Astrocyte of the spinal cord (primary cell): ENCODE measurements around the gene AFF4.
"Not testable (repeated sequence)": the region's sequence is repeated elsewhere in the genome, so short reads cannot be mapped to it uniquely, and the experiment has no call there.

Source experiments
- DNase-seq: peaks from one replicate; pipeline ENCODE4 v3.0.0; 2011; ENCODE audit warnings: low read depth, low spot score
- H3K4me3 ChIP-seq: 2 replicates; pipeline ENCODE4 v1.5.1; 2011; ENCODE audit warnings: low read depth, mild to moderate bottlenecking, low read length, moderate library complexity
- in situ Hi-C: cut with HindIII; loops from 2 replicates; pipeline ENCODE4 v1.10.0; 2017; ENCODE audit warnings: low sequenced_read_pairs
- TF ChIP-seq, protein P1 (sequence below): IDR thresholded peaks from 2 replicates; pipeline ENCODE4 v1.5.1; 2012; ENCODE audit warnings: low read depth, mild to moderate bottlenecking, low read length, inconsistent platforms

AFF4 gene, protein sequence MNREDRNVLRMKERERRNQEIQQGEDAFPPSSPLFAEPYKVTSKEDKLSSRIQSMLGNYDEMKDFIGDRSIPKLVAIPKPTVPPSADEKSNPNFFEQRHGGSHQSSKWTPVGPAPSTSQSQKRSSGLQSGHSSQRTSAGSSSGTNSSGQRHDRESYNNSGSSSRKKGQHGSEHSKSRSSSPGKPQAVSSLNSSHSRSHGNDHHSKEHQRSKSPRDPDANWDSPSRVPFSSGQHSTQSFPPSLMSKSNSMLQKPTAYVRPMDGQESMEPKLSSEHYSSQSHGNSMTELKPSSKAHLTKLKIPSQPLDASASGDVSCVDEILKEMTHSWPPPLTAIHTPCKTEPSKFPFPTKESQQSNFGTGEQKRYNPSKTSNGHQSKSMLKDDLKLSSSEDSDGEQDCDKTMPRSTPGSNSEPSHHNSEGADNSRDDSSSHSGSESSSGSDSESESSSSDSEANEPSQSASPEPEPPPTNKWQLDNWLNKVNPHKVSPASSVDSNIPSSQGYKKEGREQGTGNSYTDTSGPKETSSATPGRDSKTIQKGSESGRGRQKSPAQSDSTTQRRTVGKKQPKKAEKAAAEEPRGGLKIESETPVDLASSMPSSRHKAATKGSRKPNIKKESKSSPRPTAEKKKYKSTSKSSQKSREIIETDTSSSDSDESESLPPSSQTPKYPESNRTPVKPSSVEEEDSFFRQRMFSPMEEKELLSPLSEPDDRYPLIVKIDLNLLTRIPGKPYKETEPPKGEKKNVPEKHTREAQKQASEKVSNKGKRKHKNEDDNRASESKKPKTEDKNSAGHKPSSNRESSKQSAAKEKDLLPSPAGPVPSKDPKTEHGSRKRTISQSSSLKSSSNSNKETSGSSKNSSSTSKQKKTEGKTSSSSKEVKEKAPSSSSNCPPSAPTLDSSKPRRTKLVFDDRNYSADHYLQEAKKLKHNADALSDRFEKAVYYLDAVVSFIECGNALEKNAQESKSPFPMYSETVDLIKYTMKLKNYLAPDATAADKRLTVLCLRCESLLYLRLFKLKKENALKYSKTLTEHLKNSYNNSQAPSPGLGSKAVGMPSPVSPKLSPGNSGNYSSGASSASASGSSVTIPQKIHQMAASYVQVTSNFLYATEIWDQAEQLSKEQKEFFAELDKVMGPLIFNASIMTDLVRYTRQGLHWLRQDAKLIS

DNA sequence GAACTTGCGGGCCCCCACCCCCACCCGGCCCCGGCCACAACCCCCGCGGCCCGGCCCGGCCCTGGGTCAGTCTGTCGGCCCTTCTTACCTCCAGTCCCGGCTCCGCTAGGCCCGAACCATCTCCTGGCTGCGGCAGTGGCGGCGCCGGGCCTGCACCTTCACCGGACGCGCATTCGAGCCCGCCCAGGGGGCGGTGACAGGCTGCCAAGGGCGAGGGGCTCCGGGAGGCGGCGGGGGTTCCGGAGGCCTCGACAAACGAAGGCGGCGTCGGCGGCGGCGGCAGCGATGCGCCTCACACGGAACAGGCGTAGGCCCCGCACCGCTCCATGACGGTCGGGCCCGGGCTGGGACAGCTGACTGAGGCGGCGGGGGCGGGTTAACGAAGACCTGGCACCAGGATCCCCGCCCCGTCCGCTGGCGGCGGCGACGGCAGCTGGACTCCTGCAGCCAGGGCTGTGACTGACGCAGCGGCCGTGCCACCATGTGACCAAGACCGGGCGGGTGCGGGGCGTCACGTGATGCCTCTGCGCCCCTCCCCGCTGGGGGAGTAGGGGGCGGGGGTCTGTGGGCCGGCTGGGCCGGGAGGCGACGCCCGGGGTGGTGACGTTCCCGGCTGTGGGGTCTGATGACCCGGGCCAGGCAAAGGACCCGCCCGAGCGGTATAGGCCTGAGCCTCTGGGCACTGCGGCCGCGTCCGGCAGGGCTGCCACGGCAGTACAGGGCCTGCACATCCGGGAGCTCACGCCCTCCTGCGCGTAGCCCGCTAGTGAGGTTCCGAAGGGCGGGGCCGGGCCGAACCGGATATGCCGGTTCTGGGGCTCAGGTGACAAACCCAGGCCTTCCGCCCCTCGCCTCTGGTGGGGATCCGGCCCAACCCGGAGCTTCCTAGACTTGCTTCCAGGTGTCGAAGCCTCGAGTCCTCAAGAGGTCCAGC lies at the start of gene AFF4:
Gene AFF4 (minus strand): TSS at position 464 of the 934 bp plus-strand sequence. CDS start 26,445 bp downstream, outside the sequence.
- DNase-seq: peak; percentile 97
- H3K4me3 ChIP-seq: peak within 1 kb of the TSS; percentile 94
- in situ Hi-C loops: no loop called here
- TF ChIP-seq, protein P1, sequence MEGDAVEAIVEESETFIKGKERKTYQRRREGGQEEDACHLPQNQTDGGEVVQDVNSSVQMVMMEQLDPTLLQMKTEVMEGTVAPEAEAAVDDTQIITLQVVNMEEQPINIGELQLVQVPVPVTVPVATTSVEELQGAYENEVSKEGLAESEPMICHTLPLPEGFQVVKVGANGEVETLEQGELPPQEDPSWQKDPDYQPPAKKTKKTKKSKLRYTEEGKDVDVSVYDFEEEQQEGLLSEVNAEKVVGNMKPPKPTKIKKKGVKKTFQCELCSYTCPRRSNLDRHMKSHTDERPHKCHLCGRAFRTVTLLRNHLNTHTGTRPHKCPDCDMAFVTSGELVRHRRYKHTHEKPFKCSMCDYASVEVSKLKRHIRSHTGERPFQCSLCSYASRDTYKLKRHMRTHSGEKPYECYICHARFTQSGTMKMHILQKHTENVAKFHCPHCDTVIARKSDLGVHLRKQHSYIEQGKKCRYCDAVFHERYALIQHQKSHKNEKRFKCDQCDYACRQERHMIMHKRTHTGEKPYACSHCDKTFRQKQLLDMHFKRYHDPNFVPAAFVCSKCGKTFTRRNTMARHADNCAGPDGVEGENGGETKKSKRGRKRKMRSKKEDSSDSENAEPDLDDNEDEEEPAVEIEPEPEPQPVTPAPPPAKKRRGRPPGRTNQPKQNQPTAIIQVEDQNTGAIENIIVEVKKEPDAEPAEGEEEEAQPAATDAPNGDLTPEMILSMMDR: no peak

DNA sequence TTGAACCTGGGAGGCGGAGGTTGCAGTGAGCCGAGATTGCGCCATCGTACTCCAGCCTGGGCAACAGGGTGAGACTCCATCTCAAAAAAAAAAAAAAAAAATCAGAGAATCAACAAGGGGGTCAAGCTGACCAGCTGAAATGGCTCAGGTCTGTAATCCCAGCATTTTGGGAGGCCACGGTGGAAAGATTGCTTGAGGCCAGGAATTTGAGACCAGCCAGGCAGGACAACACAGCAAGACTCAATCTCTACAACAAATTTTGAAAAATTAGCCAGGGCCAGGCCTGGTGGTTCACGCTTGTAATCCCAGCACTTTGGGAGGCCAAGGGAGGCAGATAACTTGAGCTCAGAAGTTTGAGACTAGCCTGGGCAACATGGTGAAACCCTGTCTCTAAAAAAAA lies 45.0 kb upstream of the AFF4 start:
- H3K4me3 ChIP-seq, in situ Hi-C loops, DNase-seq: not testable (repeated sequence)

DNA sequence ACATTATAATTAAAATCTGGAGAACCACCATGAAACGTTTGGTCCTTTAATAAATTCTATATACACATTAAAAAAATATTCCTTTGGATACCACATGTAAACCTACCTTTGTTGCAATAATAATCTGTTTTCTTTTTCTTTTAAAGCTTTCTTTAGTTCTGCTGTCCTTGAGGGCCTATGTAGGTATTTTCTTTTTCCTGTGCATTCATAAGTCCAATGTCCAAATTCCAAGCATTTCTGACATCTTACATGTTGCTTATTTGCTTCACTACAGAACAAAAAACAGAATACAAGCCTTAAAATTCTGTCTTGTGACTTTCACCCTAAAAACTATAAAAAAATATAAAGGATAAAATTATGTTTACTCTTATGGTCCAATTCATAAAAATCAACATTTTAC lies 43.2 kb upstream of the AFF4 start:
- TF ChIP-seq, protein P1: no peak
- in situ Hi-C loops: no loop called here
- H3K4me3 ChIP-seq: no peak overlapping the region
- DNase-seq: peak; percentile 16

DNA sequence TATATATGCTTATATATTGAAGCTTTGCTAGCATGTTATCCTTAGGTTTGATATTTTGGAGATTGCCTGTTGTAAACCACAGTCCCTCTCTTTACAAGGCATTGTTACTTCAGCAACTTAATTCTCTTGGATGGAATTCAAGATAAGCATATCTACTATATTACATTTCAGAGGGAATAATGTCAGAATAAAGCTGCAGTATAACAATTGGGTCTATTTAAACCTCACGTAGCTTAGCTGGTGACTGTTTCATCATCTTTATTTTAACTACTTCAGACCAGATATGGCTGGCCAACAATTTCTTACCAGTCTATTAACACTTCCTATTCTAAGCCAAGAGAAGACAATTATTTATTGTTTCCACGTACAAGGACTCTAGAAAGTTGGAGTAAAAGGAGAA lies 35.8 kb upstream of the AFF4 start:
- H3K4me3 ChIP-seq: no peak overlapping the region
- in situ Hi-C loops: no loop called here
- TF ChIP-seq, protein P1: no peak
- DNase-seq: no peak

DNA sequence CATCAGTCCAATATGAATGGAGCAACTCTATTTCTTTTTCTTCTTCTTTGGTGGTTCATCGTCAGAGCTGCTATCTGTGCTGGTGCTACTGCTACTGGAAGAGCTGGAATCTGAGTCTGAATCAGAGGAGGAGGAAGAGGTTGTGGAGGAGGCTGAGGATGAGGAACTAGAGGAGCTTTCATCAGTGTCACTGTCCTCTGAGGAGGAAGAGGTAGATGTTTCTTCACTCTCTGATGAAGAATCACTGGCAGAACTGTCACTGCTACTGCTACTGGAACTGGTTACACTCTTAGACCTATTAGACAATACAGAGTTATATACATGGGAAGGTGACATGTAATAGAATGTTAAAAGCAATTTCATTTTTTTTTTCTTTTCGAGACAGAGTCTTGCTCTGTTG lies 35.1 kb upstream of the AFF4 start:
- no peak for DNase-seq
- H3K4me3 ChIP-seq: no peak overlapping the region
- in situ Hi-C loops: no loop called here
- TF ChIP-seq, protein P1: no peak

DNA sequence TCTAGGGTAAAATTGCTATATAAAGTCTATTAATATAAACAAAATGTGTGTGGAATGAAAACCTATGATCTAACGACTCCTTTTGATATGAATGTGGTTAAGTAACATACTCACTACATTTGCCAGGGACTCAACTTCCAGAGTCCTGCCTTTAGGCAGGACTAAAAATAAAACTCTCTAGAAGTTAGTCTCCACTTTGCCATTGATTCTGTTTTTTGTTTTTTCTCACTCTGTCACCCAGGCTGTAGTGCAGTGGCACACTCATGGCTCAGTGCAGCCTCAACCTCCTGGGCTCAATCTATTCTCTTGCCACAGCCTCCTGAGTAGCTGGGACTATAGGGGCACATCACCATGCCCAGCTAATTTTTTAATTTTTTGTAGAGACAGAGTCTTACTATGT lies 32.9 kb upstream of the AFF4 start:
- TF ChIP-seq, protein P1: no peak
- H3K4me3 ChIP-seq: no peak overlapping the region
- in situ Hi-C loops: no loop called here
- DNase-seq: no peak
